ENCODE results near the gene FHIP1B. TPM values are rescaled to one million over a fixed set of nuclear protein-coding genes. Genes with fewer than 3 reads are reported as not detected.

The FHIP1B gene
- polyA plus RNA-seq, 1 donor from 2014 or later: 36.0 TPM

DNA sequence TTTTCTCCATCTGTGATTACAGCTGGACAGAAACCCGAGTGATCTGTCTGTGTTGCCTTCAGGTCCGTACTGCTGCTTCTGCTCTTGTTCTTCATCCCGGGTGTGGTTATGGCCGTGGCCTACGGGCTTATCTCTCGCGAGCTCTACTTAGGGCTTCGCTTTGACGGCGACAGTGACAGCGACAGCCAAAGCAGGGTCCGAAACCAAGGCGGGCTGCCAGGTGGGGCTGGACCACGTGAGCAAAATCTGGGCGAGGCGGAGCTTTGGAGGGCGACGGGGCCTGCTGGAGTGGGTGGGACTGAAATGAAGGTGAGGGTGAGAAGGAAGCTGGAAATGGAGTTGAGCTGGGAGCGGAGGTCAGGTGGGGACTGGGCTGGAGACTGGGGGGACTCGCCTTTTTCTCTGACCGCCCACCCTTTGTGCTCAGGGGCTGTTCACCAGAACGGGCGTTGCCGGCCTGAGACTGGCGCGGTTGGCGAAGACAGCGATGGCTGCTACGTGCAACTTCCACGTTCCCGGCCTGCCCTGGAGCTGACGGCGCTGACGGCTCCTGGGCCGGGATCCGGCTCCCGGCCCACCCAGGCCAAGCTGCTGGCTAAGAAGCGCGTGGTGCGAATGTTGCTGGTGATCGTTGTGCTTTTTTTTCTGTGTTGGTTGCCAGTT, 36.3 kb upstream of the FHIP1B start:
- Histone ChIP-seq H4K20me1 (ENCODE audit: insufficient read depth) (no peaks in the 10 kb centered on the region), H3K79me2 (replicated peaks; ENCODE audit: insufficient read depth, low read length) (no peaks in the 10 kb centered on the region), H2AFZ (ENCODE audit: low read depth, low read length) (no peak overlapping the region), H3K9ac (ENCODE audit: low read length) (no peak overlapping the region), H3K27me3 (ENCODE audit: insufficient read depth, low read depth, low read length) (no peaks in the 10 kb centered on the region), H3K27ac (ENCODE audit: low read length) (no peak overlapping the region), H3K4me2 (ENCODE audit: low read length) (no peak overlapping the region), H3K36me3 (ENCODE audit: insufficient read depth, low read length) (no peaks in the 10 kb centered on the region), H3K9me2 (ENCODE audit: insufficient read depth, low read length) (no peaks in the 10 kb centered on the region), H3K9me3 (ENCODE audit: low read length) (no peaks in the 10 kb centered on the region), H3F3A (ENCODE audit: insufficient read depth, low read length, poor library complexity, severe bottlenecking) (no peaks in the 10 kb centered on the region), H3K4me3 (ENCODE audit: low read length) (no peak overlapping the region)
- TF ChIP-seq EP300 (conservative IDR thresholded peaks at IDR 0.05; ENCODE audit: poor library complexity, severe bottlenecking) (no peak), CTCF (IDR thresholded peaks at IDR 0.05; ENCODE audit: poor library complexity, severe bottlenecking) (no peak), SMC3 (conservative IDR thresholded peaks at IDR 0.05; ENCODE audit: poor library complexity) (no peak), EZH2 (IDR thresholded peaks at IDR 0.05; ENCODE audit: borderline replicate concordance, insufficient read depth, low read length, poor library complexity, severe bottlenecking) (no peak), RAD21 (conservative IDR thresholded peaks at IDR 0.05) (no peak), MXI1 (conservative IDR thresholded peaks at IDR 0.05; ENCODE audit: poor library complexity, severe bottlenecking) (no peak), POLR2AphosphoS5 (IDR thresholded peaks at IDR 0.05) (no peak)
- TF ChIP-seq, protein P1, sequence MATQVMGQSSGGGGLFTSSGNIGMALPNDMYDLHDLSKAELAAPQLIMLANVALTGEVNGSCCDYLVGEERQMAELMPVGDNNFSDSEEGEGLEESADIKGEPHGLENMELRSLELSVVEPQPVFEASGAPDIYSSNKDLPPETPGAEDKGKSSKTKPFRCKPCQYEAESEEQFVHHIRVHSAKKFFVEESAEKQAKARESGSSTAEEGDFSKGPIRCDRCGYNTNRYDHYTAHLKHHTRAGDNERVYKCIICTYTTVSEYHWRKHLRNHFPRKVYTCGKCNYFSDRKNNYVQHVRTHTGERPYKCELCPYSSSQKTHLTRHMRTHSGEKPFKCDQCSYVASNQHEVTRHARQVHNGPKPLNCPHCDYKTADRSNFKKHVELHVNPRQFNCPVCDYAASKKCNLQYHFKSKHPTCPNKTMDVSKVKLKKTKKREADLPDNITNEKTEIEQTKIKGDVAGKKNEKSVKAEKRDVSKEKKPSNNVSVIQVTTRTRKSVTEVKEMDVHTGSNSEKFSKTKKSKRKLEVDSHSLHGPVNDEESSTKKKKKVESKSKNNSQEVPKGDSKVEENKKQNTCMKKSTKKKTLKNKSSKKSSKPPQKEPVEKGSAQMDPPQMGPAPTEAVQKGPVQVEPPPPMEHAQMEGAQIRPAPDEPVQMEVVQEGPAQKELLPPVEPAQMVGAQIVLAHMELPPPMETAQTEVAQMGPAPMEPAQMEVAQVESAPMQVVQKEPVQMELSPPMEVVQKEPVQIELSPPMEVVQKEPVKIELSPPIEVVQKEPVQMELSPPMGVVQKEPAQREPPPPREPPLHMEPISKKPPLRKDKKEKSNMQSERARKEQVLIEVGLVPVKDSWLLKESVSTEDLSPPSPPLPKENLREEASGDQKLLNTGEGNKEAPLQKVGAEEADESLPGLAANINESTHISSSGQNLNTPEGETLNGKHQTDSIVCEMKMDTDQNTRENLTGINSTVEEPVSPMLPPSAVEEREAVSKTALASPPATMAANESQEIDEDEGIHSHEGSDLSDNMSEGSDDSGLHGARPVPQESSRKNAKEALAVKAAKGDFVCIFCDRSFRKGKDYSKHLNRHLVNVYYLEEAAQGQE (IDR thresholded peaks at IDR 0.05; ENCODE audit: borderline replicate concordance): no peak

DNA sequence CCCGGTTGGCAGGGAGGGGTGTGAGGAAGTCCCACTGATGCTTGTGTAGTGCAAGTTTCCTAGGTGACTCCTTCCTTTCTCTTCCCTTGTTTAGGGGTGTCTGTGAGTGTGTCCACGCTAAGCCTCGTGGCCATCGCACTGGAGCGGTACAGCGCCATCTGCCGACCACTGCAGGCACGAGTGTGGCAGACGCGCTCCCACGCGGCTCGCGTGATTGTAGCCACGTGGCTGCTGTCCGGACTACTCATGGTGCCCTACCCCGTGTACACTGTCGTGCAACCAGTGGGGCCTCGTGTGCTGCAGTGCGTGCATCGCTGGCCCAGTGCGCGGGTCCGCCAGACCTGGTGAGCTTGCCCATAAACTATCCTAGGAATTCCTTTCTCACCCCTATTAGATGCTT, 35.6 kb upstream of the FHIP1B start:
- TF ChIP-seq, protein P1 (IDR thresholded peaks at IDR 0.05; ENCODE audit: borderline replicate concordance): no peak
- no peak for TF ChIP-seq EP300 (conservative IDR thresholded peaks at IDR 0.05; ENCODE audit: poor library complexity, severe bottlenecking)
- TF ChIP-seq POLR2AphosphoS5 (IDR thresholded peaks at IDR 0.05): no peak
- no peak for TF ChIP-seq MXI1 (conservative IDR thresholded peaks at IDR 0.05; ENCODE audit: poor library complexity, severe bottlenecking)
- TF ChIP-seq RAD21 (conservative IDR thresholded peaks at IDR 0.05): no peak
- no peak for TF ChIP-seq EZH2 (IDR thresholded peaks at IDR 0.05; ENCODE audit: borderline replicate concordance, insufficient read depth, low read length, poor library complexity, severe bottlenecking)
- no peak for TF ChIP-seq SMC3 (conservative IDR thresholded peaks at IDR 0.05; ENCODE audit: poor library complexity)
- TF ChIP-seq CTCF (IDR thresholded peaks at IDR 0.05; ENCODE audit: poor library complexity, severe bottlenecking): no peak
- no peak for TF ChIP-seq TAF1 (IDR thresholded peaks at IDR 0.05; ENCODE audit: low read depth)
- no peaks in the 10 kb centered on the region for H3F3A ChIP-seq (ENCODE audit: insufficient read depth, low read length, poor library complexity, severe bottlenecking)
- H2AFZ ChIP-seq (ENCODE audit: low read depth, low read length): no peak overlapping the region
- no peaks in the 10 kb centered on the region for H3K27me3 ChIP-seq (ENCODE audit: insufficient read depth, low read depth, low read length)
- H3K27ac ChIP-seq (ENCODE audit: low read length): no peak overlapping the region
- H4K20me1 ChIP-seq (ENCODE audit: insufficient read depth): no peaks in the 10 kb centered on the region
- H3K79me2 ChIP-seq (replicated peaks; ENCODE audit: insufficient read depth, low read length): no peaks in the 10 kb centered on the region
- no peak overlapping the region for H3K4me3 ChIP-seq (ENCODE audit: low read length)
- no peak overlapping the region for H3K4me2 ChIP-seq (ENCODE audit: low read length)
- no peaks in the 10 kb centered on the region for H3K36me3 ChIP-seq (ENCODE audit: insufficient read depth, low read length)
- no peaks in the 10 kb centered on the region for H3K9me2 ChIP-seq (ENCODE audit: insufficient read depth, low read length)
- no peaks in the 10 kb centered on the region for H3K9me3 ChIP-seq (ENCODE audit: low read length)
- H3K9ac ChIP-seq (ENCODE audit: low read length): no peak overlapping the region

All from neural cell (in vitro differentiated cells).